NCI-H128 (cell line): ENCODE results near the gene KCNG2.
A peak's percentile ranks its signal among the peaks of the same experiment; 100 is the strongest.

Source experiments
- DNase-seq: peaks from one replicate; lab custom pipeline; 2025; ENCODE audit not compliant: unreplicated experiment; lab: John Stamatoyannopoulos, UW

KCNG2 gene

GRCh38 chr18:79784965-79785770, 12.6 kb upstream of the KCNG2 start:
- DNase-seq, result no peak

GRCh38 chr18:79785831-79786230, 11.9 kb upstream of the KCNG2 start:
- no peak for DNase-seq

GRCh38 chr18:79786304-79786703, 11.4 kb upstream of the KCNG2 start:
- DNase-seq, result no peak

- no peak for DNase-seq
Measured at GRCh38 chr18:79786786-79787526, 10.8 kb upstream of the KCNG2 start.

GRCh38 chr18:79787527-79787864, 10.2 kb upstream of the KCNG2 start:
- no peak for DNase-seq

GRCh38 chr18:79787865-79788733, 9.6 kb upstream of the KCNG2 start:
- no peak for DNase-seq

GRCh38 chr18:79788734-79789085, 9.0 kb upstream of the KCNG2 start:
- DNase-seq, result no peak

- no peak for DNase-seq
Measured at GRCh38 chr18:79789091-79789891, 8.4 kb upstream of the KCNG2 start.

- peak; percentile 15 for DNase-seq
Measured at GRCh38 chr18:79789901-79790890, 7.5 kb upstream of the KCNG2 start.

- DNase-seq, result no peak
Measured at GRCh38 chr18:79790996-79791972, 6.5 kb upstream of the KCNG2 start.

- no peak for DNase-seq
Measured at GRCh38 chr18:79792096-79792987, 5.4 kb upstream of the KCNG2 start.

- no peak for DNase-seq
Measured at GRCh38 chr18:79792988-79793355, 4.8 kb upstream of the KCNG2 start.

GRCh38 chr18:79794846-79795245, 2.9 kb upstream of the KCNG2 start:
- DNase-seq, result no peak

- no peak for DNase-seq
Measured at GRCh38 chr18:79795446-79795845, 2.3 kb upstream of the KCNG2 start.

- DNase-seq, result no peak
Measured at GRCh38 chr18:79796016-79796415, 1.7 kb upstream of the KCNG2 start.

- DNase-seq, result no peak
Measured at GRCh38 chr18:79796531-79797405, 970 bp upstream of the KCNG2 start.
